Stimulated activated CD4-positive, alpha-beta T cell treated with anti-CD3 and anti-CD28 coated beads, Interleukin-15, amount 100 ng/mL, for 1 hour (primary cell): Measurements from ENCODE around the gene GRID1.

Experiments used
- DNase-seq, 2 donors: peaks; one replicate each; pipeline ENCODE4 v3.0.0-alpha.2; 2020; ENCODE audit warnings: low read depth in 1 of 2, low spot score in 1 of 2

The GRID1 gene

GRCh38 chr10:86366033-86366901 is at the start of gene GRID1:
Gene GRID1, minus strand, starts transcription at chr10:86366795.
- no peak for DNase-seq

DNA sequence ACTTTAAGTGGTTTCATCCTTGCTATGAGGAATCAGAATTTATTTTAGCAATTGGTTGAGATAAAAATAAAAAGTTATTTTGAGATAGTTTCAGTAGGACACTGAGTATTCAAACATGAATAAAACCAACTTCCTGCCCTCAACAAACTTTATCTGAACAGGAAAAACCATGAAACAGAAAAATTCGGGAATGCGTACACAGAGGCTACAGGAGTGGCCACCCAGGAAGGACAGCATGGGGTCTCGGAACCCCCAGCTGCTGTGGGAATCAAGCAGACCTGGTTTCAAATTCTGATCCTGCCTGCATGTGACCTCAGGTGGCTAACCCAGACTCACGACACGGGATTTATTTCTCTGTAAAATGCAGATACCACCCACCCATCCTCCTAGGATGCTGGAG is 49.0 kb upstream of the GRID1 start:
- DNase-seq = no peak

- no peak for DNase-seq
Measured at GRCh38 chr10:86415116-86415515, 48.5 kb upstream of the GRID1 start.

GRCh38 chr10:86413046-86413728 is 46.6 kb upstream of the GRID1 start:
- no peak for DNase-seq

- DNase-seq = no peak
Measured at GRCh38 chr10:86411852-86412560, 45.4 kb upstream of the GRID1 start.

DNA sequence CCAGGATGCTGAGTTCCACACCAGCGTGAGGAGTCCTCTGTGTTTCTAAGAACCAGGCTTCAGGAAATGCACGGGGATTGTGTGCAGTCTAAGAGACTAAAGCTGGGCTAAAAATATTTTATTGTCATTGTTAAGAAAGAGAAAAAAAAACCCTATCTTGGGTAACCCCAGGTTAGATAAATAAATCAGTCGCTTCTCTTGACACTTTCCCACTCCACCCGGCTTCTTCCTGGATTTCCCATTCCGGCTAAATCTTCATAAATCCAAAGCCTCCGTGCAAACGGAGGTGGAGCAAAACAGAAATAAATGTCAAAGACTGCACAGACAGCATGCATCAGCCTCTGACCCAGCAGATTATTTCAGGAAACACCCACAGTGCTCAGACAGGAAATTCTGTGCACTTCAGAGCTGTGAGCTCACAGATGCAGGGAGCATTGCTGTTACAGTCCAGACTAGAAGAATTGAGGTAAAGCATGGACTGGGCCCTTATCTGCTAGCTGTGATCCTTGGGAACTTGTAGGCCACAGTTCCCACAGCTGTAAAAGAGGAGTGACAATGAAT is 44.8 kb upstream of the GRID1 start:
- no peak for DNase-seq

DNA sequence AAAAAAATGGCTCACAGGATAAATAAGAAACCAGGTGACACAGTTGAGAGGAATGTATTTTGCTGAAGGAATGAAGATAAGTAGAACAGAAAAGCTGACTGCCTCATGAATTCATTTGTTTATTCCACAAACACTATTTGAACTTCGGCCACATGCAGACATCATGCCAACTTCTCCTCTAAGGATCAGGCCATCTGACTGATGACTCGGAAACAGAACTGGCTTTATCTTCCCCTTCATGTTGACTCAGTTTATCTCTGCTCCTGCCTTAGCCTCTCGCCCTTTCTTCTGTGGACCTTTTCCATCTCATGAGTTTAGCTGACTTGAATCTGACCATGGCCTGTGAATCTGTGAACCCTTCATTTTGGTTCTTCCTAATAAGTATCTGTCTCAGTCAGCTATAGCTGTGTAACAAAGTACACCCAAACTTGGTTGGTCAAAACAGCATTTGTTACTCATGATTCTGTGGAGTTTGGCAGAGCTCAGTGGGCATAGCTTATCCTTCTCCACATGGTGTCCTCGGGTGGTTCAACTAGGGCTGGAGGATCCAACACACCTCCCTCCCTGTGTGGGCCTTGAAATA is 44.0 kb upstream of the GRID1 start:
- no peak for DNase-seq

GRCh38 chr10:86409183-86409582 is 42.6 kb upstream of the GRID1 start:
- no peak for DNase-seq

- no peak for DNase-seq
Measured at GRCh38 chr10:86403183-86403797, 36.7 kb upstream of the GRID1 start.

DNA sequence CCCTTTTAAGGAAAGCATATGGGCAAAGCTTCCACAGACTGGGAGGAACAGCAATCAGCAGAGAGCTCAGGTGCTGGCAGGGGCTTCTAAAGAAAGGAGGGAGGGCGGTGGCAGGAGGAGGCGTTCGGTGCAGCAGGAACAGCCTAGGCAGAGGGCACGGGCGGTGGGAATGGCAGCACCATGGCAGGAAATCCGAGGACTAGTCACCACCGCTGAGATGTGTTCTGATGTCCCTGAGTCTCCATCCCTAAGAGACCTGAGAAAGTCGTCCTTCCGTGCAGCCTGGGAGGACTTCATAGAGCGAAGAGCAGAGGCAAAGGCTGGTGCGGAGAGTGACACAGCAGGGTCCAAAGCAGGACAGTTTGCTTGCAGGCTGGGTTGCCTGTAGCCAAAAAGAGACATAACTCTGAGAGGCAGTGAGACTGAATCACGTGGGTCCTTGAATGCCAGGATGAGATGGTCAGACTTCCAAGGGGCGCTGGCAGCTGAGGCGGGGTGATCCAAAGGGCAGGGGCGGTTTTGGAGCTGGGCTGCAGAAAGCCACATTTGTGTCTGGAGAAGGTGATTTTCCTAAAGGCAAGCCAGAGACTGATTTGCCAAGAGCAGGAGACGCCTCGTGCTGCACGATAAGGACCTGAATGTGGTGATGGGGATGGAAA is 35.8 kb upstream of the GRID1 start:
- DNase-seq = no peak

- DNase-seq = peak in 1 of 2 donors; percentile 11
Measured at GRCh38 chr10:86401588-86402282, 35.1 kb upstream of the GRID1 start.

GRCh38 chr10:86400705-86401587 is 34.4 kb upstream of the GRID1 start:
- DNase-seq = peak; percentile 40 to 64

- DNase-seq = peak; percentile 87 to 93
Measured at GRCh38 chr10:86399879-86400704, 33.5 kb upstream of the GRID1 start.

DNA sequence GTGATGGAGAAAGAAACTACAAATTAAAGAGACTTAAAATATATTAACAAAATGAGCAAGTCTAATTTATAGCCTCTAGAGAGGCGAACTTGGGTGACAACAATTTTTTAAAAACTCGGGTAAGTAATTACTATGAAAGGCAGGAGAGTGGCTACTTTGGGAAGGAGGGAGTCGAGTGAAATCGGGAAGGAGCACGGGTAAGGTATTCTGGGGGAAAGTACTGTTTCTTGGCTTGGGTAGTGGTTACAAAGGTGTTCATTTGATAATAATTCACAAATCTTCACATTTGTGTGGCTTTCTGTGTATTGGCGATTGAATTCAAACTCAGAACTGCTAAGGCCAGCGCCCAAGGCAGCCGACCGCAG is 32.9 kb upstream of the GRID1 start:
- DNase-seq = no peak

- no peak for DNase-seq
Measured at GRCh38 chr10:86397120-86397519, 30.5 kb upstream of the GRID1 start.

DNA sequence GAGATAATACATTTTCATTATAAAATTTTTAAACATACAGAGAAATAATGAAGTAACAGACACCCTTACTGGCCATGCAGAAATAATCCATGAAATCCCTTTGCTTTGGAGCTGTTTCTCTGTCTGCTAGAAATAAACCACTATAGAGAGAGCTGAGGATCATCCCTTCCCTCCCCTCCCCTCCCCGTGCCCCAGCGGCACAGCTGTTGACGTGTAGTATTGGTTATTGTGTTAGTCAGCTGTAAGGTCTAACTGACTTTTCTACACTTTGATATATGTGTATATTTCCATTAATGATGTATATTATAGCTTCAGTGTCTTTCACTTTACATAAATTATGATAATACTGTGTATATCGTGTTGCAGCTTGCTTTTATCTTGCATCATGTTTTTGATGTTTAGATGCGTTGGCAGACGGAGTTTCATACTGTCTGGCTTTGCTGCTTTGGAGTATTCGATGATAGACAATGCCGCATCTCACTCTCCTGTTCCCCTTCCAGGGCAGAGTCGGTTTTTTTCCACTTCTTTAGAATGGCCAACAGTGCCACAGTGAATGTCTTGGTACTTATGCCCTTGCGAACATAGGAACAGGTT is 27.4 kb upstream of the GRID1 start:
- no peak for DNase-seq

GRCh38 chr10:86393362-86393761 is 26.8 kb upstream of the GRID1 start:
- no peak for DNase-seq
